ENCODE data around the gene SEMA3F. TPM values are rescaled to one million over a fixed set of nuclear protein-coding genes. Genes with fewer than 3 reads are reported as not detected.
A peak's percentile ranks its signal among the peaks of the same experiment; 100 is the strongest.
"Not testable (repeated sequence)": the region's sequence is repeated elsewhere in the genome, so short reads cannot be mapped to it uniquely, and the experiment has no call there.

SEMA3F gene
- total RNA-seq, 1 experiment from 2014 or later: 3.9 TPM

DNA sequence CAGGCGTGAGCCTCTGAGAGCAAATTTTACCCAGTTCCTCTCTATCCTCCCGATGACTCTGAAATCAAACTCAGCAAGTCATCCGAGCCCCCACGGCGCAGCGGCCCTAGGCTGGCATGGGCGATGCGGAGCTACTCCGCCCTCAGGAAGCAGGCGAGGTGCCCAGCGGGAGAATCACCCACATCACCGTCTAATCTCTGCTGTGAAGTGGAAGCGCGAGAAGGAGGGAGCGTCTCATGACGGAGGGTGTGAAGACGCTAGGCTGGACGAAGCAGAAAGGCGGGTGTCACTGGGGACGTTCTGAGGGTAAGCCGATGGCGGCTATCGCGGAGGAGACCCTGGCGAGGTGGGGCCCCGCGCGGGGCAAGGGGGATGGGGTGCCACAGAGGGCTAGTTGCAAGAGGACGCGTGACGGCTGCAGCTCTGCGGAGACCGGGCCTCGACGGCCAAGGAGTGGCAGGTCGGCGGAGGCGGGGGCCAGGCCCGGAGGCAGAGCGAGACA lies 71.8 kb downstream of the SEMA3F start:
- Histone ChIP-seq H3K4me3 (ENCODE audit: low read depth, low read length, poor library complexity, severe bottlenecking) (peak overlapping the region; percentile 62), H3K27me3 (replicated peaks; ENCODE audit: insufficient read depth, low read depth, low read length, poor library complexity) (no peaks in the 10 kb centered on the region), H3K4me1 (ENCODE audit: insufficient read depth, low read length, poor library complexity, severe bottlenecking) (peaks cover 8% of the 10 kb centered on the region), H3K9me3 (ENCODE audit: low read depth, low read length, poor library complexity, severe bottlenecking) (no peaks in the 10 kb centered on the region), H3K36me3 (ENCODE audit: insufficient read depth, low read length, poor library complexity, severe bottlenecking) (no peaks in the 10 kb centered on the region), H3K27ac (ENCODE audit: low read depth, low read length, poor library complexity, severe bottlenecking) (peak overlapping the region; percentile 82)
- intact Hi-C loops (cut with micrococcal nuclease; ENCODE audit: unreplicated experiment): loop anchor here (1.0 to 2.0 kb wide), 3 partner anchors 19 to 46 kb away; no protein-coding TSS in a partner anchor
- TF ChIP-seq CTCF (conservative IDR thresholded peaks at IDR 0.05; ENCODE audit: low read depth, low read length) (no peak), EZH2 (IDR thresholded peaks at IDR 0.05; ENCODE audit: borderline replicate concordance, low read depth, low read length, poor library complexity, severe bottlenecking) (no peak)
- peak; percentile 62 for DNase-seq (ENCODE audit: low spot score)
- POLR2A ChIA-PET (ENCODE audit: low non-redundant PET): no interaction called here
- CTCF ChIA-PET: interaction anchor here (0.6 to 2.7 kb wide), 5 partner anchors 20 to 65 kb away, joined by 3 to 17 read pairs (median 6); partner anchors contain the start of genes IFRD2 and SLC38A3
- BruUV-seq (replicated peaks): no TSS peak

DNA sequence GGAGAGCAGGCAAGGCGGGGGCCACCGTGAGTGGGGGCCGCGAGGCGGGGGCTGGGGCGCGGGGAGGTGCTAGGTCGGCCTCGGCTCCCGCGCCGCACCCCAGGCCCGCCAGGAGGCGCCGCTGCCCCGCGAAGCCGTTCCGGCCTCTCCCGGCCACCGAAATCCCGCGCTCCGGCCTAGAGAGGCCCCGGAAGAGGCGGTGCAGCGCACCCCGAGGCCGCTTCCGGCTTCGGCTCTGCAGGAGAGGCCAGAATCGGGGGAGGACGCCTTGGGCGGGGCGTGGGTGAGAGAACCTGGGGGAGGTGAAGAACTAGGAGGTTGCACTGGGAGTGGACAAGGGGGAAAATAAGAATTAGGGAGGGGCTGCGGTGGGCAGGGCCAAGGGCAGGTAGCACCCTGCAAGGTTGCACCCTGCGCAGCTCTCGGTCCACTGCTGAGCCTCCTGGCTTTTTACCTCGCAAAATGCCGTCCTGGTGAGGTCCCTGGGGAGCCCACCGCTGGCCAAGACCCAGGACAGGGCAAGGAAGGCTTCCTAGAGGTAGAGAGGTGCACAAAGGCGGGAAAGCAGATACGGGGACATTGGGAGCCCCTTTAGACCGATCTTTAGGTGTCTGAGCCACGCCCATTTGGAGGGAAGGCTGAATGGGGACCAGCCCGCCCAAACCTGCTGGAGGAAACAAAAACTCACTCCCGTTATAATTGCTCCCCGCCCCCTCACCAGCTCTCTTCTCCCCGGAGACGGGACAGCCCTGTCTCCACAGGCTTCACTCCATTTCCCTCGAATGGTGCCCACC lies 72.5 kb downstream of the SEMA3F start:
- peak; percentile 92 for DNase-seq (ENCODE audit: low spot score)
- Histone ChIP-seq H3K27me3 (replicated peaks; ENCODE audit: insufficient read depth, low read depth, low read length, poor library complexity) (no peaks in the 10 kb centered on the region), H3K36me3 (ENCODE audit: insufficient read depth, low read length, poor library complexity, severe bottlenecking) (no peaks in the 10 kb centered on the region), H3K9me3 (ENCODE audit: low read depth, low read length, poor library complexity, severe bottlenecking) (no peaks in the 10 kb centered on the region), H3K4me1 (ENCODE audit: insufficient read depth, low read length, poor library complexity, severe bottlenecking) (peaks cover 8% of the 10 kb centered on the region), H3K27ac (ENCODE audit: low read depth, low read length, poor library complexity, severe bottlenecking) (peak overlapping the region; percentile 82), H3K4me3 (ENCODE audit: low read depth, low read length, poor library complexity, severe bottlenecking) (peak overlapping the region; percentile 62)
- ChIA-PET POLR2A (ENCODE audit: low non-redundant PET) (no interaction called here), CTCF (interaction anchor here (0.9 to 2.7 kb wide), 2 partner anchors 19 to 22 kb away, joined by 4 to 17 read pairs; partner anchors contain the start of gene SLC38A3)
- BruUV-seq (replicated peaks): no TSS peak
- intact Hi-C loops (cut with micrococcal nuclease; ENCODE audit: unreplicated experiment): loop anchor here (1.0 to 2.0 kb wide), 3 partner anchors 19 to 46 kb away; no protein-coding TSS in a partner anchor
- no peak for TF ChIP-seq EZH2 (IDR thresholded peaks at IDR 0.05; ENCODE audit: borderline replicate concordance, low read depth, low read length, poor library complexity, severe bottlenecking)
- TF ChIP-seq CTCF (conservative IDR thresholded peaks at IDR 0.05; ENCODE audit: low read depth, low read length): peak; percentile 54

DNA sequence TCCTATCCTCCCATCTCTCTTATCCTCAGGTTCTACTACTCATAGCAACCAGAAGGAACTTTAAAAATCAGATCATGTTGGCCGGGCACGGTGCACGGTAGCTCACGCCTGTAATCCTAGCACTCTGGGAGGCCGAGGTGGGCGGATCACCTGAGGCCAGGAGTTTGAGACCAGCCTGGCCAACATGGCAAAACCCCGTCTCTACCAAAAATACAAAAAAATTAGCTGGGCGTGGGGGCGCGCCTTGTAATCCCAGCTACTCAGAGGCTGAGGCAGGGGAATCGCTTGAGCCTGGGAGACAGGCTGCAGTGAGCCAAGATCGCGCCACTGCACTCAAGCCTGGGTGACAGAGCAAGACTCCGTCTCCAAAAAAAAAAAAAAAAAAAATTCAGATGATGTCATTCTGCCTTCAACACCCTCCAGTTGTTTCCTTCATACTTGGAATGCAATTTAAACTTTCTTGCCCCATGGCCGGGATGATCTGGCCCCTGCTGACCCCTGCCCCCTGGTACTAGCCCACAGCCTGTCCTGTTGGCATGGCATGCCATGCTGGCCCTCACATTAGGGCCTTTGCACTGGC lies 73.2 kb downstream of the SEMA3F start:
- DNase-seq (ENCODE audit: low spot score); BruUV-seq (replicated peaks); H3K9me3 ChIP-seq (ENCODE audit: low read depth, low read length, poor library complexity, severe bottlenecking); H3K27me3 ChIP-seq (replicated peaks; ENCODE audit: insufficient read depth, low read depth, low read length, poor library complexity); H3K36me3 ChIP-seq (ENCODE audit: insufficient read depth, low read length, poor library complexity, severe bottlenecking); POLR2A ChIA-PET (ENCODE audit: low non-redundant PET); intact Hi-C loops (cut with micrococcal nuclease; ENCODE audit: unreplicated experiment); H3K4me1 ChIP-seq (ENCODE audit: insufficient read depth, low read length, poor library complexity, severe bottlenecking): not testable (repeated sequence)
- peak overlapping the region; percentile 62 for H3K4me3 ChIP-seq (ENCODE audit: low read depth, low read length, poor library complexity, severe bottlenecking)
- peak overlapping the region; percentile 82 for H3K27ac ChIP-seq (ENCODE audit: low read depth, low read length, poor library complexity, severe bottlenecking)
- CTCF ChIA-PET: interaction anchor here (2.7 kb wide), 1 partner anchor 18 kb away, joined by 17 read pairs; no protein-coding TSS in a partner anchor

Measured in A673 (cell line).